ENCODE measurements around the gene PCF11.

The PCF11 gene

GRCh38 chr11:83168756-83169155 is 11.8 kb downstream of the PCF11 start:
- no peak for DNase-seq (ENCODE audit: low spot score)
- in situ Hi-C loops (cut with MboI; ENCODE audit: low sequenced_read_pairs, unreplicated experiment): no loop called here
- no peak for TF ChIP-seq CTCF (IDR thresholded peaks at IDR 0.05; ENCODE audit: borderline replicate concordance, control extremely low read depth, extremely low read depth, insufficient read depth, missing control alignments)

GRCh38 chr11:83170865-83171264 is 13.9 kb downstream of the PCF11 start:
- TF ChIP-seq CTCF (IDR thresholded peaks at IDR 0.05; ENCODE audit: borderline replicate concordance, control extremely low read depth, extremely low read depth, insufficient read depth, missing control alignments): no peak
- DNase-seq (ENCODE audit: low spot score): no peak
- in situ Hi-C loops (cut with MboI; ENCODE audit: low sequenced_read_pairs, unreplicated experiment): no loop called here

DNA sequence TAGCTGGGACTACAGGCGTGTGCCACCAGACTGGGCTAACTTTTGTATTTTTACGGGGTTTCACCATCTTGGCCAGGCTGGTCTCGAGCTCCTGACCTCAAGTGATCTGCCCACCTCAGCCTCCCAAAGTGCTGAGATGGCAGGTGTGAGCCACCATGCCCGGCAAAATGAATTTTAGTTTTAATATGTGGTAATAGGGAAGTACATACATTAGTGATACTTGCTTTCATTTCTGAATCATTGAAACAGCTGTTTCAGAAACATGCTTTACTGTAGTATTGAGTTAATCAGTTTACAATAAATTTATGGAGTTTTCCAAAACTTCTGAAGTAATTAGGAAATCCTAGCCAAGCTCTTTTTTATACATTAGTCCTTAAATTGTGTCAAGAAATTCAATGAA is 15.6 kb downstream of the PCF11 start:
- TF ChIP-seq CTCF (IDR thresholded peaks at IDR 0.05; ENCODE audit: borderline replicate concordance, control extremely low read depth, extremely low read depth, insufficient read depth, missing control alignments): no peak
- DNase-seq (ENCODE audit: low spot score): no peak
- in situ Hi-C loops (cut with MboI; ENCODE audit: low sequenced_read_pairs, unreplicated experiment): no loop called here

- TF ChIP-seq CTCF (IDR thresholded peaks at IDR 0.05; ENCODE audit: borderline replicate concordance, control extremely low read depth, extremely low read depth, insufficient read depth, missing control alignments): no peak
- in situ Hi-C loops (cut with MboI; ENCODE audit: low sequenced_read_pairs, unreplicated experiment): no loop called here
- DNase-seq (ENCODE audit: low spot score): peak; percentile 12
Observed at GRCh38 chr11:83174008-83174407, 17.1 kb downstream of the PCF11 start.

GRCh38 chr11:83175815-83176214 is 18.9 kb downstream of the PCF11 start:
- DNase-seq (ENCODE audit: low spot score): no peak
- no peak for TF ChIP-seq CTCF (IDR thresholded peaks at IDR 0.05; ENCODE audit: borderline replicate concordance, control extremely low read depth, extremely low read depth, insufficient read depth, missing control alignments)
- in situ Hi-C loops (cut with MboI; ENCODE audit: low sequenced_read_pairs, unreplicated experiment): no loop called here

DNA sequence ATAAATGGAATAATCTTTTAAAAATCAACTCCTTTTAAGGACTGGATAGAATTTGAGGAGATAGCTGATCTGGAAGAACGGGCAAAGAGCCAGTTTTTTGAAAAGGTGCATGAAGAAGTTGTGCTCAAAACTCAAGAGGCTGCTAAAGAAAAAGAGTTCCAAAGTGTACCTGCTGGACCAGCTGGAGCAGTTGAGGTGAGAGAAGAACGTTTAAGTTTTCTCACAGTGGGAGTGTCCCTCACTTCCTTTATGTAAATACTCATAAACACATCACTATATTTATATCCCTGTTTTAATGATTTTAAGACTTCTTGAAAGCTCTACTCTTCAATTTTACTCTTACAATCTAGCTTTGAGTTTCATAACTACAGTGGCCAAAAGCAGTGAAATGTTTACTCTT is 24.9 kb downstream of the PCF11 start:
- no peak for TF ChIP-seq CTCF (IDR thresholded peaks at IDR 0.05; ENCODE audit: borderline replicate concordance, control extremely low read depth, extremely low read depth, insufficient read depth, missing control alignments)
- DNase-seq (ENCODE audit: low spot score): no peak
- in situ Hi-C loops (cut with MboI; ENCODE audit: low sequenced_read_pairs, unreplicated experiment): no loop called here

- no peak for DNase-seq (ENCODE audit: low spot score)
- in situ Hi-C loops (cut with MboI; ENCODE audit: low sequenced_read_pairs, unreplicated experiment): no loop called here
- no peak for TF ChIP-seq CTCF (IDR thresholded peaks at IDR 0.05; ENCODE audit: borderline replicate concordance, control extremely low read depth, extremely low read depth, insufficient read depth, missing control alignments)
Observed at GRCh38 chr11:83185767-83186166, 28.8 kb downstream of the PCF11 start.

Data from GM13976 (cell line).